ENCODE results near the gene UPK3A. TPM values are rescaled to one million over a fixed set of nuclear protein-coding genes. Genes with fewer than 3 reads are reported as not detected.

UPK3A gene
- total and polyA plus RNA-seq, 2 of the 13 experiments (the other 11 are each of a cell fraction or from before 2014, with no cell fraction given): 10.5 to 13.8 TPM

- FAIRE-seq: no peak
Observed at GRCh38 chr22:45251825-45252224, 32.9 kb upstream of the UPK3A start.

More at GRCh38 chr22:45251825-45252224, 32.9 kb upstream of the UPK3A start:
- ChIA-PET CTCF (ENCODE audit: low intra/inter-chr PET ratio, low total read pairs) (no interaction called here), POLR2A (no interaction called here)
- no peaks in the 10 kb centered on the region for H3K9me3 ChIP-seq (ENCODE audit: low read length)
- H3K27ac ChIP-seq (ENCODE audit: extremely low read length, insufficient read depth, low read length): no peak overlapping the region
- no peak overlapping the region for H3K9ac ChIP-seq (ENCODE audit: insufficient read depth, low read depth, low read length)
- no peaks in the 10 kb centered on the region for H3K36me3 ChIP-seq (replicated peaks in 1 of 2; ENCODE audit: control insufficient read depth in 1 of 2, insufficient read depth in 2 of 2, low read length in 2 of 2)
- TF ChIP-seq HOMEZ (CRISPR knock-in tag; IDR thresholded peaks at IDR 0.05; ENCODE audit: low read depth) (no peak), CENPBD1 (CRISPR knock-in tag; IDR thresholded peaks at IDR 0.05; ENCODE audit: borderline replicate concordance, low read depth) (no peak), CTCF (CRISPR knock-in tag; IDR thresholded peaks at IDR 0.05) (peak; percentile 29; the same call in 1 of the 2 replicates), SMARCE1 (IDR thresholded peaks at IDR 0.05; ENCODE audit: borderline replicate concordance) (no peak), ZFAT (CRISPR knock-in tag; conservative IDR thresholded peaks at IDR 0.05) (no peak), HMG20B (CRISPR knock-in tag; conservative IDR thresholded peaks at IDR 0.05) (no peak), STAG1 (CRISPR knock-in tag; IDR thresholded peaks at IDR 0.05) (peak; percentile 28; the same call in 1 of the 2 replicates), FOXK2 (IDR thresholded peaks at IDR 0.05) (no peak), ZNF737 (CRISPR knock-in tag; IDR thresholded peaks at IDR 0.05; ENCODE audit: borderline replicate concordance) (no peak)
- no peaks in the 10 kb centered on the region for H4K20me1 ChIP-seq (ENCODE audit: insufficient read depth, low read length)
- intact Hi-C loops (cut with micrococcal nuclease; ENCODE audit: unreplicated experiment): no loop called here
- H3K27me3 ChIP-seq (ENCODE audit: control insufficient read depth in 1 of 2, insufficient read depth in 2 of 2, low read length in 2 of 2): no peaks in the 10 kb centered on the region
- ATAC-seq (no peak), DNase-seq (ENCODE audit: low spot score) (no peak)
- WGBS (ENCODE audit: low lambda C conversion rate): 71% methylated on average over 8 of the region's 8 CpGs
- H3K4me2 ChIP-seq (ENCODE audit: low read depth, low read length): no peak overlapping the region
- H3K4me3 ChIP-seq (replicated peaks in 1 of 3; ENCODE audit: insufficient read depth in 1 of 3, low read depth in 2 of 3, low read length in 3 of 3): no peak overlapping the region
- no TSS peak for BruUV-seq (replicated peaks)
- H3K4me1 ChIP-seq (ENCODE audit: insufficient read depth, low read length): peaks cover 44% of the 10 kb centered on the region
- no peaks in the 10 kb centered on the region for H3K79me2 ChIP-seq (ENCODE audit: insufficient read depth, low read length)
- H2AFZ ChIP-seq (ENCODE audit: low read length): no peak overlapping the region
- in situ Hi-C loops (cut with HindIII; ENCODE audit: extremely low pct_ligation_motif_present, low pct_unique_long_range_greater_than_20kb): no loop called here
